ENCODE data around the gene SPIN1.

SPIN1 gene

GRCh38 chr9:88458716-88459465 lies 70.6 kb downstream of the SPIN1 start:
- Histone ChIP-seq H3K27ac (ENCODE audit: low read depth, low read length) (no peak overlapping the region), H3K9ac (ENCODE audit: low read length) (no peak overlapping the region), H3K4me1 (ENCODE audit: control insufficient read depth, insufficient read depth, low read length) (peaks cover 20% of the 10 kb centered on the region), H3K4me3 (ENCODE audit: low read depth, low read length) (no peak overlapping the region), H3K9me3 (ENCODE audit: control insufficient read depth, insufficient read depth, low read depth, low read length) (no peaks in the 10 kb centered on the region), H3K27me3 (ENCODE audit: control insufficient read depth, insufficient read depth, low read length) (no peaks in the 10 kb centered on the region), H3K36me3 (ENCODE audit: control insufficient read depth, insufficient read depth, low read length) (peaks cover 40% of the 10 kb centered on the region)

DNA sequence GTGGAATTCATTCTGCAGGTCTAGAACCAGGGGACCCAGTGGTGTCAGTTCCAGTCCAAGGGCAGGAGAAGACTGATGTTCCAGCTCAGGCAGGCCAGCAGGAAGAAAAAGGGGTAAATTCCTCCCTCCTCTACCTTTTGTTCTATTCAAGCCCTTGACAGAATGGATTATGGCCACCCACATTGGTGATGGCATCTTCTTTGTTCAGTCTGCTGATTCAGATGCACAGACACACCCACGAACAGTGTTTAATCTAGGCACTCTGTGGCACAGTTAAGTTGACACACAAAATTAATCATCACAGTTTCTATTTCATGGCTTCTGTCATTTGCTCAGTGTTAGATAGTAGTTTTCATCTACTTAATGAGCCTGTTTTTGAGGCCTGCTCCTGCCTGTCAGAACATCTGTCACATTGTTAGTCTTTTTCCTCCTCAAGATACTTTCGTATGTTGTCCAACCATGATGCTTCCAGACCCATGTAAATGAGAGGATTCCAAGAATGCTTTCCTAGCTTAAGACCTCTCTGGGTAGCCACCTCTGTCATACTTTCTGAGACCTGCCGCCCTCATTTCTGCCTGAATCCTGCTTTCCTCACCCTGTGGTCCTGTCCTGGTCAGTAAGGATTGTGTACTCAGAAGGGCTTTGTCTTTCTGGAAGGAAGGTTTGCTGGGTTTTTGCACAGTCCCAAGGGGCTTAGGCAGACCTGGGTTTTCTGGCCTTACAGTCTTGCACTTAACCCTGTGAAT lies 72.5 kb downstream of the SPIN1 start:
- peaks cover 20% of the 10 kb centered on the region for H3K4me1 ChIP-seq (ENCODE audit: control insufficient read depth, insufficient read depth, low read length)
- no peak overlapping the region for H3K4me3 ChIP-seq (ENCODE audit: low read depth, low read length)
- no peaks in the 10 kb centered on the region for H3K27me3 ChIP-seq (ENCODE audit: control insufficient read depth, insufficient read depth, low read length)
- H3K27ac ChIP-seq (ENCODE audit: low read depth, low read length), result no peak overlapping the region
- no peaks in the 10 kb centered on the region for H3K9me3 ChIP-seq (ENCODE audit: control insufficient read depth, insufficient read depth, low read depth, low read length)
- peaks cover 55% of the 10 kb centered on the region for H3K36me3 ChIP-seq (ENCODE audit: control insufficient read depth, insufficient read depth, low read length)
- H3K9ac ChIP-seq (ENCODE audit: low read length), result no peak overlapping the region

GRCh38 chr9:88462191-88462590 lies 73.9 kb downstream of the SPIN1 start:
- no peak overlapping the region for H3K4me3 ChIP-seq (ENCODE audit: low read depth, low read length)
- H3K9ac ChIP-seq (ENCODE audit: low read length), result no peak overlapping the region
- H3K36me3 ChIP-seq (ENCODE audit: control insufficient read depth, insufficient read depth, low read length), result peaks cover 44% of the 10 kb centered on the region
- no peaks in the 10 kb centered on the region for H3K9me3 ChIP-seq (ENCODE audit: control insufficient read depth, insufficient read depth, low read depth, low read length)
- H3K27ac ChIP-seq (ENCODE audit: low read depth, low read length), result no peak overlapping the region
- peaks cover 20% of the 10 kb centered on the region for H3K4me1 ChIP-seq (ENCODE audit: control insufficient read depth, insufficient read depth, low read length)
- H3K27me3 ChIP-seq (ENCODE audit: control insufficient read depth, insufficient read depth, low read length), result no peaks in the 10 kb centered on the region

GRCh38 chr9:88464851-88465250 lies 76.6 kb downstream of the SPIN1 start:
- Histone ChIP-seq H3K27ac (ENCODE audit: low read depth, low read length) (no peak overlapping the region), H3K4me3 (ENCODE audit: low read depth, low read length) (no peak overlapping the region), H3K9ac (ENCODE audit: low read length) (no peak overlapping the region), H3K9me3 (ENCODE audit: control insufficient read depth, insufficient read depth, low read depth, low read length) (no peaks in the 10 kb centered on the region), H3K36me3 (ENCODE audit: control insufficient read depth, insufficient read depth, low read length) (peaks cover 60% of the 10 kb centered on the region), H3K4me1 (ENCODE audit: control insufficient read depth, insufficient read depth, low read length) (peaks cover 9% of the 10 kb centered on the region; the same call in 1 of the 2 replicates), H3K27me3 (ENCODE audit: control insufficient read depth, insufficient read depth, low read length) (no peaks in the 10 kb centered on the region)

GRCh38 chr9:88468226-88468625 lies 80.0 kb downstream of the SPIN1 start:
- Histone ChIP-seq H3K27ac (ENCODE audit: low read depth, low read length) (no peak overlapping the region), H3K36me3 (ENCODE audit: control insufficient read depth, insufficient read depth, low read length) (peaks cover 64% of the 10 kb centered on the region)

GRCh38 chr9:88476491-88477271 lies 88.4 kb downstream of the SPIN1 start:
- Histone ChIP-seq H3K27me3 (ENCODE audit: control insufficient read depth, insufficient read depth, low read length) (no peaks in the 10 kb centered on the region), H3K36me3 (ENCODE audit: control insufficient read depth, insufficient read depth, low read length) (peaks cover 50% of the 10 kb centered on the region), H3K9me3 (ENCODE audit: control insufficient read depth, insufficient read depth, low read depth, low read length) (no peaks in the 10 kb centered on the region), H3K9ac (ENCODE audit: low read length) (no peak overlapping the region), H3K27ac (ENCODE audit: low read depth, low read length) (no peak overlapping the region), H3K4me1 (ENCODE audit: control insufficient read depth, insufficient read depth, low read length) (no peaks in the 10 kb centered on the region), H3K4me3 (ENCODE audit: low read depth, low read length) (no peak overlapping the region)

More at GRCh38 chr9:88468226-88468625, 80.0 kb downstream of the SPIN1 start:
- Histone ChIP-seq H3K4me1 (ENCODE audit: control insufficient read depth, insufficient read depth, low read length) (no peaks in the 10 kb centered on the region), H3K9ac (ENCODE audit: low read length) (no peak overlapping the region), H3K27me3 (ENCODE audit: control insufficient read depth, insufficient read depth, low read length) (no peaks in the 10 kb centered on the region), H3K9me3 (ENCODE audit: control insufficient read depth, insufficient read depth, low read depth, low read length) (no peaks in the 10 kb centered on the region), H3K4me3 (ENCODE audit: low read depth, low read length) (no peak overlapping the region)

DNA sequence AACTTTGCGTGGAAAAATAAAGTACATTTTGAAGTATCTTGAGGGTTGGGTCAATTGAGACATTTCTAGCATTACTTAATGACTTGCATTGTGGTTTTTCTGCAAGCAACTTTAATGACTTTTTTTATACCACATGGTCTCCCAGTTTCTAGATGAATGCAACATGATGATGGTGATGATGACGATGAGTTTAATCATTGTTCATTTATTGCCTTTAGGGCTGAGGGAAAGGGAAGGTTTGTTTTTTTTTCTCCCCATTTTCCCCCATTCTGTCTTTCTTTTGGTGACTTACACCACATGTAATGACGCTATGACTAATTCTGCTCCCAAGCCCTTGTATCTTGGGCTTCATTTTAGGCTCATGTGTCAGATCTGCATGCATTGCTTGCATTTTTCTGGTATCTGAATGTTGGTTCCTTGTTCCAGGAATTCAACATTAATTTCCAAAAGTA lies 89.1 kb downstream of the SPIN1 start:
- Histone ChIP-seq H3K9ac (ENCODE audit: low read length) (no peak overlapping the region), H3K27ac (ENCODE audit: low read depth, low read length) (no peak overlapping the region), H3K27me3 (ENCODE audit: control insufficient read depth, insufficient read depth, low read length) (no peaks in the 10 kb centered on the region), H3K9me3 (ENCODE audit: control insufficient read depth, insufficient read depth, low read depth, low read length) (no peaks in the 10 kb centered on the region), H3K36me3 (ENCODE audit: control insufficient read depth, insufficient read depth, low read length) (peaks cover 49% of the 10 kb centered on the region), H3K4me1 (ENCODE audit: control insufficient read depth, insufficient read depth, low read length) (no peaks in the 10 kb centered on the region), H3K4me3 (ENCODE audit: low read depth, low read length) (no peak overlapping the region)

GRCh38 chr9:88478246-88478645 lies 90.0 kb downstream of the SPIN1 start:
- no peak overlapping the region for H3K27ac ChIP-seq (ENCODE audit: low read depth, low read length)
- no peaks in the 10 kb centered on the region for H3K9me3 ChIP-seq (ENCODE audit: control insufficient read depth, insufficient read depth, low read depth, low read length)
- no peak overlapping the region for H3K4me3 ChIP-seq (ENCODE audit: low read depth, low read length)
- H3K9ac ChIP-seq (ENCODE audit: low read length), result no peak overlapping the region
- H3K36me3 ChIP-seq (ENCODE audit: control insufficient read depth, insufficient read depth, low read length), result peaks cover 51% of the 10 kb centered on the region
- no peaks in the 10 kb centered on the region for H3K4me1 ChIP-seq (ENCODE audit: control insufficient read depth, insufficient read depth, low read length)
- H3K27me3 ChIP-seq (ENCODE audit: control insufficient read depth, insufficient read depth, low read length), result no peaks in the 10 kb centered on the region

- no peak overlapping the region for H3K4me3 ChIP-seq (ENCODE audit: low read depth, low read length)
- H3K27me3 ChIP-seq (ENCODE audit: control insufficient read depth, insufficient read depth, low read length), result no peaks in the 10 kb centered on the region
- no peak overlapping the region for H3K9ac ChIP-seq (ENCODE audit: low read length)
- H3K4me1 ChIP-seq (ENCODE audit: control insufficient read depth, insufficient read depth, low read length), result no peaks in the 10 kb centered on the region
- H3K36me3 ChIP-seq (ENCODE audit: control insufficient read depth, insufficient read depth, low read length), result peaks cover 33% of the 10 kb centered on the region
- H3K9me3 ChIP-seq (ENCODE audit: control insufficient read depth, insufficient read depth, low read depth, low read length), result no peaks in the 10 kb centered on the region
- no peak overlapping the region for H3K27ac ChIP-seq (ENCODE audit: low read depth, low read length)
Measured at GRCh38 chr9:88481933-88482332, 93.7 kb downstream of the SPIN1 start.

- no peaks in the 10 kb centered on the region for H3K9me3 ChIP-seq (ENCODE audit: control insufficient read depth, insufficient read depth, low read depth, low read length)
Measured at GRCh38 chr9:88488166-88488565, 99.9 kb downstream of the SPIN1 start.

More at GRCh38 chr9:88488166-88488565, 99.9 kb downstream of the SPIN1 start:
- Histone ChIP-seq H3K4me3 (ENCODE audit: low read depth, low read length) (no peak overlapping the region), H3K9ac (ENCODE audit: low read length) (no peak overlapping the region), H3K36me3 (ENCODE audit: control insufficient read depth, insufficient read depth, low read length) (peaks cover 15% of the 10 kb centered on the region), H3K27ac (ENCODE audit: low read depth, low read length) (0 out of 2 replicates have a peak overlapping the region, but pooled peaks have one; percentile 47), H3K4me1 (ENCODE audit: control insufficient read depth, insufficient read depth, low read length) (no peaks in the 10 kb centered on the region), H3K27me3 (ENCODE audit: control insufficient read depth, insufficient read depth, low read length) (no peaks in the 10 kb centered on the region)

All from HUES6 (cell line).